HEK293 (cell line): ENCODE measurements around the gene DGCR8.

Source experiments
- CTCF ChIA-PET: fragments of 350-600 bp; formaldehyde crosslinking; extraction: SDS; loops from one replicate; lab custom pipeline; 2021; ENCODE audit warnings: antibody characterized with exemption; lab: Yijun Ruan, JAX
- POLR2A ChIA-PET: fragments of 300-600 bp; formaldehyde crosslinking; extraction: SDS; loops from one replicate; lab custom pipeline; 2020; ENCODE audit warnings: antibody characterized with exemption, inconsistent platforms; lab: Yijun Ruan, JAX
- H3K27ac ChIP-seq: fragments of 200-500 bp; sonication (Bioruptor generic); 2 replicates; pipeline ENCODE4 v1.5.1; 2014; ENCODE audit warnings: low read depth, low read length, control low read depth, inconsistent platforms; ENCODE audit errors: extremely low read depth
- H3K36me3 ChIP-seq, 2 experiments: fragments of 200-500 bp in 1 of 2; sonication (Bioruptor generic) in 1 of 2; 1 replicate in 1 of 2; 2 replicates in 1 of 2; pipeline ENCODE4 v1.5.1; 2014 to 2017; ENCODE audit warnings: inconsistent platforms in 2 of 2, low read length in 2 of 2; ENCODE audit not compliant: control insufficient read depth in 2 of 2, insufficient read depth in 1 of 2
- H3K4me1 ChIP-seq: fragments of 200-500 bp; sonication (Bioruptor generic); 2 replicates; pipeline ENCODE4 v1.5.1; 2014; ENCODE audit warnings: mild to moderate bottlenecking, low read length, inconsistent platforms; ENCODE audit not compliant: control insufficient read depth, insufficient read depth
- H3K4me3 ChIP-seq: 2 replicates; pipeline ENCODE4 v1.5.1; 2011; ENCODE audit warnings: low read depth, mild to moderate bottlenecking, control low read depth, low read length, moderate library complexity
- H3K9me3 ChIP-seq: fragments of 200-500 bp; sonication (Bioruptor generic); 2 replicates; pipeline ENCODE4 v1.5.1; 2014; ENCODE audit warnings: low read depth, low read length, inconsistent platforms; ENCODE audit not compliant: control insufficient read depth, insufficient read depth
- GLI4 ChIP-seq: fragments of 450-650 bp; formaldehyde crosslinking; IDR thresholded peaks from 2 replicates; pipeline ENCODE4 v1.5.1; 2016; ENCODE audit warnings: missing biosample characterization, missing genetic modification characterization
- HOXA7 ChIP-seq: sonication (generic); formaldehyde crosslinking; IDR thresholded peaks from 2 replicates; pipeline ENCODE4 v1.8.1; 2022; ENCODE audit warnings: missing genetic modification reagents, borderline replicate concordance
- PRDM4 ChIP-seq: fragments of 450-650 bp; formaldehyde crosslinking; IDR thresholded peaks from 2 replicates; pipeline ENCODE4 v1.5.1; 2017; ENCODE audit warnings: missing biosample characterization, missing genetic modification characterization
- ZBTB21 ChIP-seq: fragments of 450-650 bp; formaldehyde crosslinking; IDR thresholded peaks from 2 replicates; pipeline ENCODE4 v1.5.1; 2017; ENCODE audit warnings: missing biosample characterization, missing genetic modification characterization
- ZBTB7A ChIP-seq: fragments of 450-650 bp; formaldehyde crosslinking; IDR thresholded peaks from 2 replicates; pipeline ENCODE4 v1.5.1; 2016; ENCODE audit warnings: low read depth, missing biosample characterization, missing genetic modification characterization
- ZNF114 ChIP-seq: fragments of 450-650 bp; formaldehyde crosslinking; IDR thresholded peaks from 2 replicates; pipeline ENCODE4 v1.5.0; 2017; ENCODE audit warnings: missing biosample characterization, missing genetic modification characterization
- ZNF121 ChIP-seq: fragments of 450-650 bp; formaldehyde crosslinking; IDR thresholded peaks from 2 replicates; pipeline ENCODE4 v1.5.1; 2016; ENCODE audit warnings: missing biosample characterization, missing genetic modification characterization
- ZNF133 ChIP-seq: fragments of 450-650 bp; formaldehyde crosslinking; IDR thresholded peaks from 2 replicates; pipeline ENCODE4 v1.5.1; 2016; ENCODE audit warnings: missing biosample characterization, missing genetic modification characterization
- ZNF214 ChIP-seq: fragments of 450-650 bp; formaldehyde crosslinking; IDR thresholded peaks from 2 replicates; pipeline ENCODE4 v1.5.1; 2017; ENCODE audit warnings: missing biosample characterization, mild to moderate bottlenecking, missing genetic modification characterization, borderline replicate concordance
- ZNF26 ChIP-seq: fragments of 450-650 bp; formaldehyde crosslinking; IDR thresholded peaks from 2 replicates; pipeline ENCODE4 v1.5.1; 2016; ENCODE audit warnings: missing biosample characterization, missing genetic modification characterization
- ZNF433 ChIP-seq: fragments of 450-650 bp; formaldehyde crosslinking; IDR thresholded peaks from 2 replicates; pipeline ENCODE4 v1.5.1; 2016; ENCODE audit warnings: missing biosample characterization, missing genetic modification characterization, low read depth
- ZNF48 ChIP-seq: fragments of 450-650 bp; formaldehyde crosslinking; IDR thresholded peaks from 2 replicates; pipeline ENCODE4 v1.5.1; 2016; ENCODE audit warnings: missing biosample characterization, missing genetic modification characterization
- ZNF529 ChIP-seq: fragments of 450-650 bp; formaldehyde crosslinking; IDR thresholded peaks from 2 replicates; pipeline ENCODE4 v1.5.1; 2017; ENCODE audit warnings: missing genetic modification characterization, missing biosample characterization; ENCODE audit not compliant: insufficient replicate concordance
- ZNF548 ChIP-seq: fragments of 450-650 bp; formaldehyde crosslinking; IDR thresholded peaks from 2 replicates; pipeline ENCODE4 v1.5.1; 2016; ENCODE audit warnings: missing biosample characterization, missing genetic modification characterization
- ZNF555 ChIP-seq: fragments of 450-650 bp; formaldehyde crosslinking; conservative IDR thresholded peaks from 2 replicates; pipeline ENCODE4 v1.5.1; 2017; ENCODE audit warnings: missing biosample characterization, mild to moderate bottlenecking, missing genetic modification characterization, inconsistent platforms
- ZNF623 ChIP-seq: fragments of 450-650 bp; formaldehyde crosslinking; IDR thresholded peaks from 2 replicates; pipeline ENCODE4 v1.5.1; 2016; ENCODE audit warnings: missing biosample characterization, missing genetic modification characterization
- ZNF645 ChIP-seq: fragments of 450-650 bp; formaldehyde crosslinking; IDR thresholded peaks from 2 replicates; pipeline ENCODE4; 2016; ENCODE audit warnings: missing biosample characterization, missing genetic modification characterization
- ZNF792 ChIP-seq: fragments of 450-650 bp; formaldehyde crosslinking; IDR thresholded peaks from 2 replicates; pipeline ENCODE4 v1.5.1; 2016; ENCODE audit warnings: missing biosample characterization, missing genetic modification characterization
- TF ChIP-seq, protein P1 (sequence below): fragments of 450-650 bp; formaldehyde crosslinking; IDR thresholded peaks from 2 replicates; pipeline ENCODE4 v1.5.1; 2016; ENCODE audit warnings: missing biosample characterization, missing genetic modification characterization
- TF ChIP-seq, protein P2 (sequence below): fragments of 450-650 bp; formaldehyde crosslinking; IDR thresholded peaks from 2 replicates; pipeline ENCODE4 v1.5.1; 2016; ENCODE audit warnings: missing biosample characterization, missing genetic modification characterization

Gene DGCR8

GRCh38 chr22:20087319-20088262 is 7.5 kb downstream of the DGCR8 start:
- Histone ChIP-seq H3K27ac (no peak overlapping the region), H3K9me3 (no peaks in the 10 kb centered on the region), H3K4me1 (no peaks in the 10 kb centered on the region; the same call in 1 of the 2 replicates), H3K36me3 (peaks cover 40 to 99% of the 10 kb centered on the region in 2 experiments), H3K4me3 (no peak overlapping the region)
- TF ChIP-seq ZNF529 (tag by site-specific recombination): no peak
- no peak for TF ChIP-seq ZNF792 (tag by site-specific recombination)
- TF ChIP-seq ZNF114 (tag by site-specific recombination): no peak
- no peak for TF ChIP-seq ZNF48 (tag by site-specific recombination)
- TF ChIP-seq ZNF623 (tag by site-specific recombination): no peak
- TF ChIP-seq ZNF133 (tag by site-specific recombination): no peak
- TF ChIP-seq ZNF121 (tag by site-specific recombination): no peak
- TF ChIP-seq HOXA7 (CRISPR knock-in tag): no peak
- TF ChIP-seq, protein P1, sequence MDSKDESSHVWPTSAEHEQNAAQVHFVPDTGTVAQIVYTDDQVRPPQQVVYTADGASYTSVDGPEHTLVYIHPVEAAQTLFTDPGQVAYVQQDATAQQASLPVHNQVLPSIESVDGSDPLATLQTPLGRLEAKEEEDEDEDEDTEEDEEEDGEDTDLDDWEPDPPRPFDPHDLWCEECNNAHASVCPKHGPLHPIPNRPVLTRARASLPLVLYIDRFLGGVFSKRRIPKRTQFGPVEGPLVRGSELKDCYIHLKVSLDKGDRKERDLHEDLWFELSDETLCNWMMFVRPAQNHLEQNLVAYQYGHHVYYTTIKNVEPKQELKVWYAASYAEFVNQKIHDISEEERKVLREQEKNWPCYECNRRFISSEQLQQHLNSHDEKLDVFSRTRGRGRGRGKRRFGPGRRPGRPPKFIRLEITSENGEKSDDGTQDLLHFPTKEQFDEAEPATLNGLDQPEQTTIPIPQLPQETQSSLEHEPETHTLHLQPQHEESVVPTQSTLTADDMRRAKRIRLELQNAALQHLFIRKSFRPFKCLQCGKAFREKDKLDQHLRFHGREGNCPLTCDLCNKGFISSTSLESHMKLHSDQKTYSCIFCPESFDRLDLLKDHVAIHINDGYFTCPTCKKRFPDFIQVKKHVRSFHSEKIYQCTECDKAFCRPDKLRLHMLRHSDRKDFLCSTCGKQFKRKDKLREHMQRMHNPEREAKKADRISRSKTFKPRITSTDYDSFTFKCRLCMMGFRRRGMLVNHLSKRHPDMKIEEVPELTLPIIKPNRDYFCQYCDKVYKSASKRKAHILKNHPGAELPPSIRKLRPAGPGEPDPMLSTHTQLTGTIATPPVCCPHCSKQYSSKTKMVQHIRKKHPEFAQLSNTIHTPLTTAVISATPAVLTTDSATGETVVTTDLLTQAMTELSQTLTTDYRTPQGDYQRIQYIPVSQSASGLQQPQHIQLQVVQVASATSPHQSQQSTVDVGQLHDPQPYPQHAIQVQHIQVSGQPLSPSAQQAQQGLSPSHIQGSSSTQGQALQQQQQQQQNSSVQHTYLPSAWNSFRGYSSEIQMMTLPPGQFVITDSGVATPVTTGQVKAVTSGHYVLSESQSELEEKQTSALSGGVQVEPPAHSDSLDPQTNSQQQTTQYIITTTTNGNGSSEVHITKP (tag by site-specific recombination): no peak
- CTCF ChIA-PET: interaction anchor here (0.6 kb wide), 1 partner anchor 432 kb away, joined by 3 read pairs; no protein-coding TSS in a partner anchor
- POLR2A ChIA-PET: interaction anchor here (0.8 kb wide), 1 partner anchor 8 kb away, joined by 3 read pairs; the partner anchor contains the start of gene DGCR8

GRCh38 chr22:20088263-20088648 is 8.2 kb downstream of the DGCR8 start:
- H3K27ac ChIP-seq: no peak overlapping the region
- no peak overlapping the region for H3K4me3 ChIP-seq
- H3K36me3 ChIP-seq: peaks cover 47 to 99% of the 10 kb centered on the region in 2 experiments
- H3K4me1 ChIP-seq: no peaks in the 10 kb centered on the region
- H3K9me3 ChIP-seq: no peaks in the 10 kb centered on the region
- POLR2A ChIA-PET: interaction anchor here (0.8 kb wide), 1 partner anchor 8 kb away, joined by 3 read pairs; the partner anchor contains the start of gene DGCR8
- CTCF ChIA-PET: no interaction called here
- TF ChIP-seq PRDM4 (tag by site-specific recombination) (no peak), ZNF214 (no peak), ZNF555 (tag by site-specific recombination) (no peak), ZBTB7A (tag by site-specific recombination) (no peak), ZNF433 (tag by site-specific recombination) (no peak), ZNF133 (tag by site-specific recombination) (no peak), ZNF548 (no peak), ZBTB21 (tag by site-specific recombination) (no peak), ZNF26 (tag by site-specific recombination) (no peak), GLI4 (tag by site-specific recombination) (no peak), ZNF645 (tag by site-specific recombination) (no peak)
- TF ChIP-seq, protein P2, sequence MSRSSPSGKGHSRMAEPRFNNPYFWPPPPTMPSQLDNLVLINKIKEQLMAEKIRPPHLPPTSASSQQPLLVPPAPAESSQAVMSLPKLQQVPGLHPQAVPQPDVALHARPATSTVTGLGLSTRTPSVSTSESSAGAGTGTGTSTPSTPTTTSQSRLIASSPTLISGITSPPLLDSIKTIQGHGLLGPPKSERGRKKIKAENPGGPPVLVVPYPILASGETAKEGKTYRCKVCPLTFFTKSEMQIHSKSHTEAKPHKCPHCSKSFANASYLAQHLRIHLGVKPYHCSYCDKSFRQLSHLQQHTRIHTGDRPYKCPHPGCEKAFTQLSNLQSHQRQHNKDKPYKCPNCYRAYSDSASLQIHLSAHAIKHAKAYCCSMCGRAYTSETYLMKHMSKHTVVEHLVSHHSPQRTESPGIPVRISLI (tag by site-specific recombination): no peak
